Endodermal cell (in vitro differentiated cells): ENCODE data around the gene HES3. TPM values are rescaled to one million over a fixed set of nuclear protein-coding genes. Genes with fewer than 3 reads are reported as not detected.

Experiments used
- DNase-seq: peaks from one replicate; pipeline ENCODE4 v3.0.0-alpha.2; 2017
- H3K27ac ChIP-seq: 2 replicates; pipeline ENCODE4 v1.5.1; 2013; ENCODE audit warnings: mild to moderate bottlenecking, low read depth, low read length, moderate library complexity
- H3K27me3 ChIP-seq: 2 replicates; pipeline ENCODE4 v1.6.1; 2013; ENCODE audit warnings: mild to moderate bottlenecking, low read length, moderate library complexity; ENCODE audit not compliant: insufficient read depth, control insufficient read depth, poor library complexity, severe bottlenecking
- H3K36me3 ChIP-seq: 2 replicates; pipeline ENCODE4 v1.7.0; 2013; ENCODE audit warnings: mild to moderate bottlenecking, low read length, moderate library complexity; ENCODE audit not compliant: control insufficient read depth, insufficient read depth
- H3K4me1 ChIP-seq: one replicate; pipeline ENCODE4 v1.7.0; 2013; ENCODE audit warnings: low read length; ENCODE audit not compliant: control insufficient read depth, insufficient read depth
- H3K4me3 ChIP-seq: 2 replicates; pipeline ENCODE4 v1.5.1; 2013; ENCODE audit warnings: mild to moderate bottlenecking, low read length, moderate library complexity
- H3K9ac ChIP-seq: 2 replicates; pipeline ENCODE4 v1.6.1; 2013; ENCODE audit warnings: mild to moderate bottlenecking, low read length, moderate library complexity; ENCODE audit not compliant: poor library complexity, severe bottlenecking; ENCODE audit errors: extremely low read depth
- H3K9me3 ChIP-seq: 2 replicates; pipeline ENCODE4 v1.6.1; 2013; ENCODE audit warnings: mild to moderate bottlenecking, low read length, moderate library complexity; ENCODE audit not compliant: control insufficient read depth
- H3K27ac Mint-ChIP-seq: 2 replicates; pipeline ENCODE4 v1.8.0; 2020; ENCODE audit warnings: mixed read lengths
- H3K27me3 Mint-ChIP-seq: 2 replicates; pipeline ENCODE4 v1.8.0; 2021; ENCODE audit warnings: mild to moderate bottlenecking, mixed read lengths; ENCODE audit not compliant: insufficient read depth
- H3K36me3 Mint-ChIP-seq: 2 replicates; pipeline ENCODE4 v1.8.0; 2020; ENCODE audit warnings: low read depth, mixed read lengths
- H3K4me1 Mint-ChIP-seq: 2 replicates; pipeline ENCODE4 v1.8.0; 2020; ENCODE audit warnings: mixed read lengths
- H3K4me3 Mint-ChIP-seq: 2 replicates; pipeline ENCODE4 v1.8.0; 2020; ENCODE audit warnings: mild to moderate bottlenecking, moderate library complexity, mixed read lengths
- H3K9me3 Mint-ChIP-seq: 2 replicates; pipeline ENCODE4 v1.8.0; 2020; ENCODE audit warnings: mild to moderate bottlenecking, mixed read lengths
- WGBS, 2 experiments: methylation state at CpG; one replicate each; pipeline versions ENCODE4 v1.1.5 to v1.1.7; 2013; ENCODE audit warnings: missing lambda C conversion rate in 2 of 2, mixed read lengths in 1 of 2; ENCODE audit not compliant: insufficient coverage in 1 of 2, insufficient read length in 1 of 2; 5-methylcytosine and 5-hydroxymethylcytosine counted together
- total RNA-seq, 2 donors: library from RNA; stranded (reverse); fragmentation: NEBNext Ultra II Directional in 1 of 2; extraction: Animal tissue kit (Norgen Biotek cat#: 25700) in 1 of 2; gene quantifications; 2 replicates in 1 of 2; 3 replicates in 1 of 2; pipeline ENCODE4 v1.2.1, GENCODE V29; 2021
- TF ChIP-seq, protein P1 (sequence below): fragments of 200-600 bp; sonication (generic); conservative IDR thresholded peaks from 2 replicates; pipeline ENCODE4 v1.5.0; 2021; ENCODE audit warnings: antibody characterized with exemption, mild to moderate bottlenecking

Gene HES3
- total RNA-seq, 2 donors from 2014 or later: 2.7 TPM; not detected in 1

DNA sequence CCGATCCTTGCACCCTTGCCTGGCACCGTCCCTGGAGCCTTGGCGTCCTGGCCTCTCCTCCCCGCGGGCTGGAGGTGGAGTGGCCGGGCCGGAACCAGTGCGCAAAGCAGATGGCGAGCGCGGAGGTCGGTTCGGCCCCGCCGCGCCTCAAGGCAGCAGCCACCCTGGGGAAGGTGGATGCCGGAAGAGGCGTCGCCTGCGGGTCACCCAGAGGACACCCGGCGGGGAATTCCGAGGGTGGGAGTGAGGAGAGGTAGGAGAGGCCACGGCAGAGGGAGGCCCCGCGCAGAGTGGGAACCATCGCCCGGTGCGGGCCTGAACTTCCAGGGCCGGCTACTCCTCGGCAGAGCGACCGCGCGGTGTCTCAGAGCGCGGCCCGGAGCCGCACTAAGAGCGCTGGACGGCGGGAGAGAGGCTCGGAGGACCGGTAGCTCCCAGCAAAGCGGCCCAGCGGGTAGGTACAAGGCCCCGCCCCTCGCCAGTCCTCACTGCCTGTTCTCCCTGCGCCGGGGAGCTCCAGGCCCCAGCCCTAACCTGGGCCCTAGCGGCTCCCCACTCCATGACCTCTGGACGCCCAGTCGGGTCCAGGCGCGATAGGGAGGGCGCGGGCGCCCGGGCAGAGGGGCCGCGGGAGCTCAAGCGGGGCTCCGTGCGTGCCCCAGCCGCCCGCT is 38.0 kb upstream of the HES3 start, which contains the start of gene RNF207:
TSS of gene RNF207 (plus strand) at position 271 of the 671 bp plus-strand sequence. CDS start 417 bp downstream, outside the sequence.
- H3K27me3 Mint-ChIP-seq: peaks cover 42% of the 10 kb centered on the region
- WGBS, 2 experiments: 4 to 16% methylated on average over 20 to 66 of the region's 66 CpGs
- H3K27ac Mint-ChIP-seq: no peak within 1 kb of the TSS

DNA sequence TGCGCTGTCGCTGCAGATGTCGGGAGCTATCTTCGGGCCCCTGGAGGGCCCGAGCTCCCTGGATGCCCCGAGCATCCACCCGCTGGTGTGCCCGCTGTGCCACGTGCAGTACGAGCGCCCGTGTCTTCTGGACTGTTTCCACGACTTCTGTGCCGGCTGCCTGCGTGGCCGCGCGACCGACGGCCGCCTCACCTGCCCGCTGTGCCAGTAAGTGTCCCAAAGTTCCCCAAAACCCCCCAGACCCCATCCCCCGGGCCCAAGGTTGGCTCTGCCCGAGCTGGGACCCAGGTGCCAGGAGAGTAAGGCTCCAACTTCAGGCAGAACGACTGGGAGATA is 37.5 kb upstream of the HES3 start:
- WGBS, 2 experiments: 69 to 88% methylated on average over 11 to 25 of the region's 25 CpGs
- H3K9me3 ChIP-seq: no peaks in the 10 kb centered on the region
- H3K27me3 ChIP-seq: peaks cover 40% of the 10 kb centered on the region
- H3K27ac Mint-ChIP-seq: no peak overlapping the region
- no peak overlapping the region for H3K9ac ChIP-seq
- no peaks in the 10 kb centered on the region for H3K36me3 ChIP-seq
- TF ChIP-seq, protein P1, sequence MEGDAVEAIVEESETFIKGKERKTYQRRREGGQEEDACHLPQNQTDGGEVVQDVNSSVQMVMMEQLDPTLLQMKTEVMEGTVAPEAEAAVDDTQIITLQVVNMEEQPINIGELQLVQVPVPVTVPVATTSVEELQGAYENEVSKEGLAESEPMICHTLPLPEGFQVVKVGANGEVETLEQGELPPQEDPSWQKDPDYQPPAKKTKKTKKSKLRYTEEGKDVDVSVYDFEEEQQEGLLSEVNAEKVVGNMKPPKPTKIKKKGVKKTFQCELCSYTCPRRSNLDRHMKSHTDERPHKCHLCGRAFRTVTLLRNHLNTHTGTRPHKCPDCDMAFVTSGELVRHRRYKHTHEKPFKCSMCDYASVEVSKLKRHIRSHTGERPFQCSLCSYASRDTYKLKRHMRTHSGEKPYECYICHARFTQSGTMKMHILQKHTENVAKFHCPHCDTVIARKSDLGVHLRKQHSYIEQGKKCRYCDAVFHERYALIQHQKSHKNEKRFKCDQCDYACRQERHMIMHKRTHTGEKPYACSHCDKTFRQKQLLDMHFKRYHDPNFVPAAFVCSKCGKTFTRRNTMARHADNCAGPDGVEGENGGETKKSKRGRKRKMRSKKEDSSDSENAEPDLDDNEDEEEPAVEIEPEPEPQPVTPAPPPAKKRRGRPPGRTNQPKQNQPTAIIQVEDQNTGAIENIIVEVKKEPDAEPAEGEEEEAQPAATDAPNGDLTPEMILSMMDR: no peak
- no peaks in the 10 kb centered on the region for H3K36me3 Mint-ChIP-seq
- peaks cover 42% of the 10 kb centered on the region for H3K27me3 Mint-ChIP-seq
- H3K9me3 Mint-ChIP-seq: no peaks in the 10 kb centered on the region
- no peak overlapping the region for H3K27ac ChIP-seq
- H3K4me3 Mint-ChIP-seq: peak overlapping the region; percentile 51
- H3K4me3 ChIP-seq: peak overlapping the region; percentile 56
- H3K4me1 ChIP-seq: no peaks in the 10 kb centered on the region
- no peak for DNase-seq
- peaks cover 2% of the 10 kb centered on the region for H3K4me1 Mint-ChIP-seq

More for the DNA sequence above, 38.0 kb upstream of the HES3 start, which contains the start of gene RNF207:
- Histone ChIP-seq H3K4me1 (no peaks in the 10 kb centered on the region), H3K36me3 (no peaks in the 10 kb centered on the region), H3K4me3 (peak within 1 kb of the TSS; percentile 64), H3K27ac (no peak within 1 kb of the TSS), H3K27me3 (peaks cover 40% of the 10 kb centered on the region), H3K9me3 (no peaks in the 10 kb centered on the region), H3K9ac (peak within 1 kb of the TSS; percentile 11)
- Mint-ChIP-seq H3K9me3 (no peaks in the 10 kb centered on the region), H3K36me3 (no peaks in the 10 kb centered on the region), H3K4me3 (peak within 1 kb of the TSS; percentile 51), H3K4me1 (peaks cover 2% of the 10 kb centered on the region)
- TF ChIP-seq, protein P1: no peak
- peak; percentile 92 for DNase-seq

DNA sequence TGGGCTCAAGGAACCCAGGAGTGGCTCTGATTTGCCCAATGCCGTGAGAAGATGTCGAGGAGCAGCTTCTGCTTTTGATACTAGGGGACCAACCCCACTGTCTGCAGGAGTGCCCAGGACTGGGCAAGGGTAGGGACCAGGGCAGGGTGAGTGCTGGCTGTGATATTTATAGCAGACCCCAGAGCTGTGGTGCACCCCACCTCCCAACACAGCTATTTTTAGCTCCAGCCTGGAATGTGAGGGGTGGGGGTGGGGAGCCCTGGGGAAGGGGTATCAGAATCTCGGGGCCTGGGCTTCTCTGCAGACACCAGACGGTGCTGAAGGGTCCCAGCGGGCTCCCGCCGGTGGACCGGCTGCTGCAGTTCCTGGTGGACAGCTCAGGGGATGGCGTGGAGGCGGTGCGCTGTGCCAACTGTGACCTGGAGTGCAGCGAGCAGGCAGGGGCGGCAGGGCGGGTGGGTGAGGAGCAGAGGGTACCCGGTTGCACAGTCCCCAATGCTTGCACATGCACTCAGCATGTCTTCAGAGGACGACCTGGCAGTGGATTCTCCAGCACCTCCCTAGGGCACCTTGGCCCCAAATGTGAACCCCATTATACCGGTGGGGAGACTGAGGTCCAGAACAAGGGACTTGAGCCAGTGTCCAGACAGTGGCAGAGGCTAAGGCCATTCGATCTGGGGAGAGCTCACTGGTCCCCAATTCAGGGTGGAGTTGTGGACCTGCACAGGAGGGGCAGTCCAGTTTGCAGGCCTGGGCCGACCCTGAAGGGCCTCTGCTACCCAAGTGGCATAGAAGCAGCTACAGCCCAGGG is 36.7 kb upstream of the HES3 start:
- Histone ChIP-seq H3K27ac (no peak overlapping the region), H3K27me3 (peaks cover 40% of the 10 kb centered on the region), H3K36me3 (no peaks in the 10 kb centered on the region), H3K9ac (no peak overlapping the region), H3K9me3 (no peaks in the 10 kb centered on the region), H3K4me3 (no peak overlapping the region), H3K4me1 (no peaks in the 10 kb centered on the region)
- Mint-ChIP-seq H3K4me1 (peaks cover 2% of the 10 kb centered on the region), H3K4me3 (no peak overlapping the region), H3K36me3 (no peaks in the 10 kb centered on the region), H3K27ac (no peak overlapping the region), H3K9me3 (no peaks in the 10 kb centered on the region), H3K27me3 (peaks cover 40% of the 10 kb centered on the region)
- DNase-seq: no peak
- 90 to 98% methylated on average over 13 to 19 of the region's 19 CpGs for WGBS, 2 experiments
- TF ChIP-seq, protein P1: no peak
